Left ventricle myocardium inferior (tissue), 1 donor: ENCODE results near the gene SERPINA9. TPM values are rescaled to one million over a fixed set of nuclear protein-coding genes. Genes with fewer than 3 reads are reported as not detected.
"Not testable (repeated sequence)": the region's sequence is repeated elsewhere in the genome, so short reads cannot be mapped to it uniquely, and the experiment has no call there.

Experiments used
- DNase-seq: peaks from one replicate; pipeline ENCODE4 v3.0.0-alpha.2; 2020
- H3K27ac ChIP-seq: fragments of 200-600 bp; replicated peaks from 2 replicates; pipeline ENCODE4 v1.8.0; 2021
- H3K27me3 ChIP-seq: fragments of 200-600 bp; 2 replicates; pipeline ENCODE4 v1.8.0; 2021; ENCODE audit warnings: low read depth
- H3K36me3 ChIP-seq: fragments of 200-600 bp; 2 replicates; pipeline ENCODE4 v1.8.0; 2021
- H3K4me1 ChIP-seq: fragments of 200-600 bp; 2 replicates; pipeline ENCODE4 v1.8.0; 2021
- H3K4me3 ChIP-seq: fragments of 200-600 bp; 2 replicates; pipeline ENCODE4 v1.8.0; 2021; ENCODE audit warnings: mild to moderate bottlenecking, moderate library complexity
- H3K9me3 ChIP-seq: fragments of 200-600 bp; replicated peaks from 2 replicates; pipeline ENCODE4 v1.8.0; 2021
- CTCF ChIP-seq: fragments of 200-600 bp; IDR thresholded peaks from 2 replicates; pipeline ENCODE4 v1.8.0; 2021; ENCODE audit warnings: antibody characterized with exemption, mild to moderate bottlenecking, borderline replicate concordance
- intact Hi-C: fragments of 100-400 bp; cut with micrococcal nuclease; formaldehyde crosslinking; loops from one replicate; pipeline ENCODE4 v1.11.0; 2022
- total RNA-seq: library from RNA; stranded (reverse); fragmentation: NEBNext Ultra II Directional; extraction: Animal tissue kit (Norgen Biotek cat#: 25700); gene quantifications from one replicate; pipeline ENCODE4 v1.2.1, GENCODE V29; 2021
- donor health status: DM: no; HTN: yes; CAD: no; lungs with severe emphysema.

SERPINA9 gene
- total RNA-seq, 1 donor from 2014 or later: not detected

DNA sequence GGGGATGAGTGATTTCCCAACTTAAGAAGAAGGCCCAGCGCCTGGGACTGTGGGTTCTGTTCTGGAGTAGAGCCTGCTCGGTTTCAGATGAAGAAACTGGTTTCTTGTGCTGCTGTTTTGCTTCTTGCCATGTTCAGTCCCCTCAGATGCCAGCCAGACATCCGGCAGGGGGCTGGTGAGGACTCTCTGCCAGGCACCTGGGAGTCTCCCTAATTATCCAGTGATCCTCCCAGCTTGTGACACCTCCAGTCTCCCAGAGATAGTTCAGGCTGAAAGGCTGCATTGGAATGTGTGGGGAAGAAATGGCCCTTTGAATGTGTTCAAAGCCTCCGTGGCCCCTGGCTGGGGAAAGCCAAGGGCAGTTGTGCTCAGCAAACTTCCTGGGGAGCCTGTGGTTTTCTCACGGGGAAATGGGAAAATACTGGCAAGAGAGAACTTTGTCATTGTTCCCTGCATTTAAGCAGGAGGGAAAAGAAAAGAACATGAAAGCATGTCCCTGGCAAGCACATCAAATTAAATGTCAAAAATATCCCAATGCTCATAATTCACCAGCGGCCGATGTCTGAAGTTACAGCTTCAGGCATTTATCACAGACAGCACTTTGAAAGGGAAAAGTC lies 41.8 kb upstream of the SERPINA9 start:
- H3K4me1 ChIP-seq: no peaks in the 10 kb centered on the region
- peaks cover 53% of the 10 kb centered on the region for H3K27me3 ChIP-seq
- intact Hi-C loops: no loop called here
- no peaks in the 10 kb centered on the region for H3K9me3 ChIP-seq
- no peak overlapping the region for H3K4me3 ChIP-seq
- DNase-seq: no peak
- TF ChIP-seq CTCF: no peak
- no peak overlapping the region for H3K27ac ChIP-seq
- H3K36me3 ChIP-seq: no peaks in the 10 kb centered on the region

DNA sequence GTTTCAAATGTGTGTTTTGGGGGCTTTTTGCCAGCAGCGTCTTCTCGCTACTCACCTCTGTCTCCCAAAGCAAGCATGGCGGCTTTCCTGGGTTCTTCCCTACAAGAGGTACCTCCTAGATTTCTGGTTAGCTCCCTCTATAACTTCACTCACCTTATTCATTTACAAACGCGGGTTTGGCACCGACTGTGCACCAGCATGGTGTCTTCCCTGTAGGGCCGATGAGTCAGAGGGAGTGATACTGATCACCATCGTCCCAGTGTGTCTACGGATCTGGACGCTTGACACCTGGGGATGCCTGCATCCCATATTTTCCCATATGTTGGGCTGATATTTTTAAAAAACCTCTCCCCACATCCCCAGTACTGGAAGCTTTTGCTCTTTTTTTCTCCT lies 41.2 kb upstream of the SERPINA9 start:
- DNase-seq: no peak
- H3K27ac ChIP-seq: no peak overlapping the region
- H3K9me3 ChIP-seq: no peaks in the 10 kb centered on the region
- H3K4me1 ChIP-seq: no peaks in the 10 kb centered on the region
- no peak for TF ChIP-seq CTCF
- intact Hi-C loops: no loop called here
- no peaks in the 10 kb centered on the region for H3K36me3 ChIP-seq
- H3K4me3 ChIP-seq: no peak overlapping the region
- peaks cover 52% of the 10 kb centered on the region for H3K27me3 ChIP-seq

GRCh38 chr14:94515856-94516255 lies 39.9 kb upstream of the SERPINA9 start:
- H3K36me3 ChIP-seq: no peaks in the 10 kb centered on the region
- no peaks in the 10 kb centered on the region for H3K4me1 ChIP-seq
- no peak for DNase-seq
- H3K4me3 ChIP-seq: no peak overlapping the region
- intact Hi-C loops: no loop called here
- no peaks in the 10 kb centered on the region for H3K9me3 ChIP-seq
- no peak for TF ChIP-seq CTCF
- no peak overlapping the region for H3K27ac ChIP-seq
- peaks cover 53% of the 10 kb centered on the region for H3K27me3 ChIP-seq

- Histone ChIP-seq H3K27me3 (peaks cover 58% of the 10 kb centered on the region), H3K4me1 (no peaks in the 10 kb centered on the region), H3K4me3 (no peak overlapping the region), H3K9me3 (no peaks in the 10 kb centered on the region), H3K36me3 (no peaks in the 10 kb centered on the region), H3K27ac (no peak overlapping the region)
- no peak for DNase-seq
- intact Hi-C loops: no loop called here
- TF ChIP-seq CTCF: no peak
Observed at GRCh38 chr14:94515426-94515825, 39.4 kb upstream of the SERPINA9 start.

GRCh38 chr14:94514351-94514750 lies 38.4 kb upstream of the SERPINA9 start:
- intact Hi-C loops: no loop called here
- Histone ChIP-seq H3K4me3 (no peak overlapping the region), H3K27ac (no peak overlapping the region), H3K27me3 (peaks cover 66% of the 10 kb centered on the region), H3K9me3 (no peaks in the 10 kb centered on the region), H3K4me1 (no peaks in the 10 kb centered on the region), H3K36me3 (no peaks in the 10 kb centered on the region)
- no peak for DNase-seq
- no peak for TF ChIP-seq CTCF

DNA sequence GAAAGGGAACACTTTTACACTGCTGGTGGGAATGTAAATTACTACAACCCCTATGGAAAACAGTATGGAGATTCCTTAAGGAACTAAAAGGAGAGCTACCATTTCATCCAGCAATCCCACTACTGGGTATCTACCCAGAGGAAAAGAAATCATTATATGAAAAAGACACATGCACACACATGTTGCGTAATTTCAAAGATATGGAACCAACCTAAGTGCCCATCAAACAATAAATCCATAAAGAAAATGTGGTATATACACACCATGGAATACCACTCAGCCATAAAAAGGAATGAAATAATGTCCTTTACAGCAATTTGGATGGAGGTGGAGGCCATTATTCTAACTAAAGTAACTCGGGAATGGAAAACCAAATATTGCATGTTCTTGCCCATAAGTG lies 34.5 kb upstream of the SERPINA9 start:
- intact Hi-C loops, H3K27ac ChIP-seq, H3K4me1 ChIP-seq: not testable (repeated sequence)

More for the DNA sequence above, 34.5 kb upstream of the SERPINA9 start:
- not testable (repeated sequence) for H3K4me3 ChIP-seq, H3K36me3 ChIP-seq, H3K9me3 ChIP-seq, DNase-seq
- peaks cover 56% of the 10 kb centered on the region for H3K27me3 ChIP-seq
